ENCODE data around the gene MRPL39.

GRCh38 chr21:25568246-25568645 is 39.0 kb downstream of the MRPL39 start:
- no peak for TF ChIP-seq POLR2A (IDR thresholded peaks at IDR 0.05; ENCODE audit: low read depth, low read length)
- TF ChIP-seq, protein P1, sequence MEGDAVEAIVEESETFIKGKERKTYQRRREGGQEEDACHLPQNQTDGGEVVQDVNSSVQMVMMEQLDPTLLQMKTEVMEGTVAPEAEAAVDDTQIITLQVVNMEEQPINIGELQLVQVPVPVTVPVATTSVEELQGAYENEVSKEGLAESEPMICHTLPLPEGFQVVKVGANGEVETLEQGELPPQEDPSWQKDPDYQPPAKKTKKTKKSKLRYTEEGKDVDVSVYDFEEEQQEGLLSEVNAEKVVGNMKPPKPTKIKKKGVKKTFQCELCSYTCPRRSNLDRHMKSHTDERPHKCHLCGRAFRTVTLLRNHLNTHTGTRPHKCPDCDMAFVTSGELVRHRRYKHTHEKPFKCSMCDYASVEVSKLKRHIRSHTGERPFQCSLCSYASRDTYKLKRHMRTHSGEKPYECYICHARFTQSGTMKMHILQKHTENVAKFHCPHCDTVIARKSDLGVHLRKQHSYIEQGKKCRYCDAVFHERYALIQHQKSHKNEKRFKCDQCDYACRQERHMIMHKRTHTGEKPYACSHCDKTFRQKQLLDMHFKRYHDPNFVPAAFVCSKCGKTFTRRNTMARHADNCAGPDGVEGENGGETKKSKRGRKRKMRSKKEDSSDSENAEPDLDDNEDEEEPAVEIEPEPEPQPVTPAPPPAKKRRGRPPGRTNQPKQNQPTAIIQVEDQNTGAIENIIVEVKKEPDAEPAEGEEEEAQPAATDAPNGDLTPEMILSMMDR (IDR thresholded peaks at IDR 0.05; ENCODE audit: extremely low read depth in 1 of 2, insufficient read depth in 1 of 2, low read depth in 1 of 2, low read length in 2 of 2): no peak
- peak; percentile 20 for TF ChIP-seq POLR2AphosphoS5 (IDR thresholded peaks at IDR 0.05; ENCODE audit: insufficient read depth, low read depth, low read length)
- TF ChIP-seq GATA2 (IDR thresholded peaks at IDR 0.05; ENCODE audit: insufficient read depth, insufficient read length, low read depth, low read length): no peak
- no peak for TF ChIP-seq MYC (IDR thresholded peaks at IDR 0.05; ENCODE audit: low read depth, low read length)
- TF ChIP-seq EZH2 (IDR thresholded peaks at IDR 0.05; ENCODE audit: borderline replicate concordance, low read depth, low read length, severe bottlenecking): no peak
- TF ChIP-seq, protein P2, sequence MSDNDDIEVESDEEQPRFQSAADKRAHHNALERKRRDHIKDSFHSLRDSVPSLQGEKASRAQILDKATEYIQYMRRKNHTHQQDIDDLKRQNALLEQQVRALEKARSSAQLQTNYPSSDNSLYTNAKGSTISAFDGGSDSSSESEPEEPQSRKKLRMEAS (IDR thresholded peaks at IDR 0.05; ENCODE audit: insufficient read depth, insufficient read length): no peak

Data from endothelial cell of umbilical vein (primary cell).